Measurements from ENCODE around the gene LSAMP.

LSAMP gene

DNA sequence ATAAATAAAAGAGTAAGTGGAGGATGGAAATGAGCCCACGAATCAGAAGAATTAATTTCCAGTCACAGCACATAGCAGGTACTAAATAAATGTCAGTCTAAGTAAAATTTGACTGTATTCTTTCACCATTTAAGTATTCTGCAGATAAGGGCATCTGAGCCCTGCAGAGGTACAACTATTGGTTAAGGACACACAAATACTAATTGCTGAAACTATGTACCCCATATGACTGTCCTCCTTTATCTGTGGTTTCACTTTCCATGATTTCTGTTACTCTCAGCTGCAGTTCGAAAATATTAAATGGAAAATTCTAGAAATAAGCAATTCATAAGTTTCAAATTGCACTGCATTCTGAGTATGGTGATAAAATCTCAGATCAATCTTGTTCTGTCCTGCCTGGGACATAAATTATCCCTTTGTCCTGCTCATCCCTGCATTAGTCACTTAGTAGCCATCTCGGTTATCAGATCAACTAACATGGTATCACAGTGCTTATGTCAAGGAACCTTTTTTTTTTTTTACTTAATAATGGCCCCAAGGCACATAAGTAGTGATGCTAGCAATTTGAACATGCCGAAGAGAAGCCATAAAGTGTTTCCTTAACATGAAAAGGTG, 95.1 kb downstream of the LSAMP start:
- no peak for DNase-seq

DNA sequence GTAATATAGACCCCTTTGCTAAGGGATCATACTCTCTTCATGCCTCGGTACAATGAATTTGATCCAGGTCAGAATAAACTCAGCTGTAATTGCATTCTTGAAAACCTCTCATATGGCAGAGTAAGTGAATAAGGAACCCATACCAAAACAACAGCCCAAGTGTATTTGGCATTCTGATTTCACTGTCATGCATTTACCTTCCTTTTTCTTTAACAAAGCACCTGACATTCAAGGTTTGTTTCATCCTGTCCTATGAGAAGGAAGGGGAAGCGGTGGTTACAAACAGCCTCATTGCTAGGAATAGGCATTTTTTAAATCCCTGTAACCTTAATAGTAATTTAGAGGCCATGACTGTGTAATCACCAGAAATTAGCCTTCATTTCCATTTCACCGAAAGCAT, 97.1 kb downstream of the LSAMP start:
- DNase-seq = no peak

- no peak for DNase-seq
These were observed 102.8 kb downstream of the LSAMP start for GRCh38 chr3:116342499-116342898.

- no peak for DNase-seq
These were observed 103.4 kb downstream of the LSAMP start for GRCh38 chr3:116341899-116342298.

- DNase-seq = no peak
These were observed 103.9 kb downstream of the LSAMP start for GRCh38 chr3:116341381-116341780.

DNA sequence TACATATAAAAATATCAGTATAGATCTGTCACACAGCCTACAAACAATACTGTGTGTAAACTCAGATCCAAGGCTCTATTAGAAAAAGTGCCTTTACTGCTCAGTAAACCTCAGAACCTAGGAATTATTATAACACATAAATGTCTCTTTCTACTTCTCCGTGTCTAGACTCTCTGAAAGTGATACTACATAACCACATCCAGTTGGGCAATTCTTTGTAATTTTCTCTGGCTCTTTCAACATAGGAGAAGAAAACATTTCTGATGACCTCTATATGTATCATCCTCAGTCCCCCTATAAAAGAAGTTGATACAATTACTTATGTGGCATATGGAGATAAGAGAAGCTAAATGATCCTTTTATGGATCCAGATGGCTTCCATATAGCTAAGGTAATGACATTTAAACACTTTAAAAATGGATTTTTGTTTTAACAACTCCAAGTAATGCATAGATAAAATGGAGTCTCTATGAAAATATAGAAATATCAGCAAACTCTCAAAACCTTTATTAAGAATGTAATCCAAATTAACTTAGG, 104.5 kb downstream of the LSAMP start:
- no peak for DNase-seq

DNA sequence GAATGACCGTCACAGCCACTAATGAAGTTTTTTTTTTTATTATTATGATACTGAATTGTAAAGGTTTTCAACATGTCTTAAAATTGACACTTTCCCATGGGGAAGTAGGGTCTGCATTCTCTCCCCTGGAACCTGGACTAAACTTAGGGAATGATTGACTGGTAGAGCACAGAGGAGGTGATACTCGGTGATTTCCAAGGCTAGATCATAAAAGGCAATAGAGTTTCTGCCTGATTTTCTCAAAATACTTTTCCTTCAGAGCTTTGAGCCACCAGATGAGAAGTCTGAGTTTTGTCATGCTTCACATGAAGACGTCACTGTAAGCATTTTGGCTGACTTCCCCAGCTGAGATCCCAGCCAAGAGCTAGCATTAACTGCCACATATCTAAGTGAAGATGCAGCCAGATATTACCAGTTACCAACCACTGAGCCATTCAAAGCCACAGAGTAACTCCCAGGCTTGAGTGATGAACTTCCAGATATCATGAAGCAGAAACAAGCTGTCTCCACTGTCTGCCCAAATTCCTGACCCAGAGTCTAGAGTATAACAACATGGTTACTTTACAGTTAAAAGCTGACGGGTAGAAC, 105.8 kb downstream of the LSAMP start:
- DNase-seq = no peak

- no peak for DNase-seq
These were observed 106.6 kb downstream of the LSAMP start for GRCh38 chr3:116338713-116339112.

DNA sequence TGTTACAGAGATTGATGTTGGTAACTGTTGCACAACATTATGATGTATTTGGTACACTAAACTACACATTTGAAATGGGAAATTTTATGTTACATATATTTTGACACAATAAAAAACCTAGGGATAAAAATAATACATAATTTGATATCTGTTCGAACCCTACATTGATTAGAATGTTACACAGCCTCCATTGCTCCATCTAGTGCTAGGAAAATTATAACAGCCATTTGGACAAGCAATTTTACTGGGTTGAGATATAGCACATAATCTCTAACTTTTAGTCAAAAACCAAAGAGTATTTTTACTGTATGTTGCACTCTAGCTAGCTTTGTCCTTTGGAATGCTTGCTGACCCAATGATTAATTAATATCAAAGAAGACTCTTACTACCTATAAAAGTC, 108.1 kb downstream of the LSAMP start:
- DNase-seq = no peak

GRCh38 chr3:116331380-116331779, 113.9 kb downstream of the LSAMP start:
- no peak for DNase-seq

DNA sequence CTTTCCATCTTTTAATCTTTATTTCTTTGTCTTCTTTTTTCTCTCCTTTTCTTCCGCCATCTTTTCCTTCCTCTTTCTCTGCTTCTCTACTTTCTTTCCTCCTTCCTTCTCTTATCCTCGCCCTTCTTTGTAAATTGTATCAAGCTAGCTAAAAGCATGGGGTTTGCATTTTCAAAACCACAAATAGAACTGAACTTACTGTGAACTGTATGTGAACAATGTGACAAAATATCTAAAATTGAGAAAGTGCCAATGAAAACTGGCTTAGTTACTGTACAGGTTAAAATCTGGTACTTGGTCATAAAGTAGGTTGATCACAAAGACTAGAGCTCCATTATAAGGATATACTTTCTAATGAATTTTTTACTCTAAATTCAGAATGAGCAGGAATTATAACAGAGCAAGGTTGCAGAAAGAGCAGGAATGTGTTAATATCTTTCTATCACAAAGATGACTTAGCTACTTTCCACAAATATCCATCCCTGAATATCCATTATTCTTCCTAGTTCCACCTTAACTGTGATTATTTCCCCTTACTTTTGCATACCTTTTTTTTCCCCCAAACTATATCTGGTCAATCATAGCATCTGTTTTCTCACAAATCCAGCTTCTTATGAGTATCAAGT, 122.4 kb downstream of the LSAMP start:
- DNase-seq = no peak

DNA sequence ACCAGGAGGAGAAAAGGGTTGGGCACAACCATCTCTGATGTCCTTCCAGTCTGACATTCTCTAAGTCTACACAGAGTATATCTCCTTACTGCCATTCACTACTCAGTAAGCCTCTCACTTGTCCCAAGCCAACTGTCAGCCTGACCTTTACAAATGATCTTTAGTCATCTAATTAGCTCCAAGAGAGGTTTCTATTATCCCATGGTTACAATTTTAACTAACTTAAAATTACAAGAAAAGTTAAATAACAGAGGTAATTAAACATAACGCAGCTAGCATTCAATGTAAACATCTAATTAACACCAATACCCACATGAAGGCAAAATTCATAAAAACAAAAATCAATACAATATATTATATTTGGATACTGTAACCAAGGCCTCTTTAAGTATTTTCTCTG, 126.9 kb downstream of the LSAMP start:
- no peak for DNase-seq

- DNase-seq = no peak
These were observed 128.5 kb downstream of the LSAMP start for GRCh38 chr3:116316771-116317170.

GRCh38 chr3:116314476-116314875, 130.8 kb downstream of the LSAMP start:
- DNase-seq = no peak

GRCh38 chr3:116306720-116307119, 138.6 kb downstream of the LSAMP start:
- DNase-seq = no peak

GRCh38 chr3:116306149-116306548, 139.1 kb downstream of the LSAMP start:
- no peak for DNase-seq

- DNase-seq = no peak
These were observed 143.1 kb downstream of the LSAMP start for GRCh38 chr3:116302087-116302747.

DNA sequence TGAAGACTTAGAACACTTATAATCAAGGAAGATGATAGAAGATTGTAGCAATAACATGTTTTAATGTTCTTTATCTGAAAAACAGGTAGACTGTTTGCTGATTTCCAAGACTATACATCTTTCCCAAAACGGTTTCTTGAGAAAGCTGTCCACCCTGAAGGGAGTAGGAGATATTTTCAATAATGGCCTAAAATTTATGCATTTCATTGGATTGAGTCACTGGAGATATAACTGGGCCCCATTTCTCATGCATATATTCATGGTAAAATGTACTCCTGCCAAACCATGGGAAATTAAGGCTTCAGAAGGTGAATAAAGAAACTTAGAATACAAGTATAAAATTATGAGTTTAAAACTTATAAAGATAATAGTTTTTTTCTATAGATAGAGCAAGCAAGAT, 143.9 kb downstream of the LSAMP start:
- no peak for DNase-seq

DNA sequence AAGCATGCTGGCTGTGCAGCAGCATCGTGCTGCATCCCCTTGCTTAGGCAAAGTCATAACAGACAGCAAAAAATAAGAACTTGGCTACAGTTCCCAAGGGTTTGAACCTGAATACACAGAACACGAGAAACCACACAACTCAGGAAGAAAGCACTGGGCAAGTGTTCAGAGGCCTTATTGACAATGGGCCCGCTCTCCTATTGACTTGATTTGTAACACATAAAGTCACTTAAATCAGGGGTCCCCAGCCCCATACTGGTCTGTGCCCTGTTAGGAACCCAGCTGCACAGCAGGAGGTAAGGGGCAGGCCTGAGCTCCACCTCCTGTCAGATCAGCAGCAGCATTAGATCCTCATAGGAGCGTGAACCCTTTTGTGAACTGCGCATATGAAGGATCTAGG, 145.1 kb downstream of the LSAMP start:
- DNase-seq = no peak

DNA sequence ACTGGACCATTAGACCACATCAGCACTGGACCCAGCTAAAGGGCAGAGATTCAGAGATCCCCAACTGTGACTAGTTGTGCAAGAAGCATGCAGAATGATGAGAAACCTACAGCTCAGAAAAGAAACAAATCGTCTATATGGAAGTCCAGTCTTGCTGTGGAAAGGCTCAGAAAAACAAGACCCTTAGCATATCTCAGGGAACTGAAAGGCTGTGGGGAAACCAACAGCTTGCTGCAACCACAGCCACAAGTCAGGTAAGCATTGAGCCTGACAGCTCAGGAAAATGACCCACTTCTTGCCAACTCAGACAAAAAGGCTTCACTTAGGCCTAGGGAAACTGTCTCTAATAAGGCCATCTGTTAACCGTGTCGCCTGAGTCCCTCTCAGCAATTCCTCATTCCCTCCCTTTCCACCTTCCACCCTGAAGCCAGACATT, 145.6 kb downstream of the LSAMP start:
- no peak for DNase-seq

DNA sequence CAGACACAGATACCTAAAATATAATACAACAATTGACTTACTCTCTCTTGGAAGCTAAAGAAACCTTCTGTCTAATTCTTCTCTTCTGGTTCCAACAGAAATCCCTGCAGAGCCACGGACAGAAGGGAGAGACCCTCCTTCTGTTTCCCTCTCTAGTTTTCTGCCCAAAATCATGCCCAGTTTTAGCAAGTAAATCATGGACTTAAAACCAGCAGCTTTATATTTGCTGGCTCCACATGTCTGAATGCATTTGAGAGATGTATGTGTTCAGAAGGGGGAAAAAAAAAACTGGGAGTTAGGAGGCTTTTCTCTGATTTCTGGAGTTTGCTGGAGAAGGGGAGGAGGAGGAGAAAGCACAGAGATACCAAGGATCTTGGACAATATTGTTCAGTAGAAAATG, 147.1 kb downstream of the LSAMP start:
- no peak for DNase-seq

GRCh38 chr3:116291141-116291540, 154.1 kb downstream of the LSAMP start:
- no peak for DNase-seq

DNA sequence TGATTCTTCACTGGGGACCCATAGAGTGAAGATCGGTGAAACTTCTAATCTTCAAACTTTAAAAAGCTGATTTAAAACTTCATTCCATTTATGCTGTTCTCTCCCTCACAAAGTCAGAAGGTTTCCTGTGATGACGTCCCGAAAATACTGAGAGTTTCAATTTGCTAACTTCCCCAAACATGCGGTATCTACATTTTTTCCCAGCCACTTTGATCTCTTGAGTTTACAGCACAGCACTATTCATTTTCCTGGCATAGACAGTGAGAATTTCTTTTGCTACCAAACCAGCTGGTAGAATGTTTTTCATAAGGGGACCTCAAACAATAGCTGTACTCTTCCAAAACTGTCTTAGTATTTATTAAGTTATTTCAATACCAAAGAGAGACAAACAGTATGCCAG, 156.8 kb downstream of the LSAMP start:
- DNase-seq = no peak
